Stimulated activated CD8-positive, alpha-beta memory T cell treated with anti-CD3 and anti-CD28 coated beads, Interleukin-4, amount 100 ng/mL, for 4 hours (primary cell): ENCODE results near the gene EIF2S1.
A peak's percentile ranks its signal among the peaks of the same experiment; 100 is the strongest.
"Not testable (repeated sequence)": the region's sequence is repeated elsewhere in the genome, so short reads cannot be mapped to it uniquely, and the experiment has no call there.

Source experiments
- DNase-seq, 2 donors: peaks; one replicate each; pipeline ENCODE4 v3.0.0-alpha.2; 2020; ENCODE audit warnings: low read depth in 2 of 2, low spot score in 1 of 2

Gene EIF2S1

GRCh38 chr14:67359775-67360469 is at the start of gene EIF2S1, which contains the start of gene ATP6V1D:
Gene EIF2S1, plus strand, starts transcription at chr14:67360328. Its CDS starts 4,440 bp downstream, at chr14:67364768.
Gene ATP6V1D, minus strand, starts transcription at chr14:67359804. Its CDS starts 106 bp downstream, at chr14:67359698.
- DNase-seq, result peak; percentile 98 to 99

- DNase-seq, result no peak
These were observed 48.3 kb upstream of the EIF2S1 start for GRCh38 chr14:67311868-67312267.

- DNase-seq, result no peak
These were observed 47.0 kb upstream of the EIF2S1 start for GRCh38 chr14:67313153-67313552.

- no peak for DNase-seq
These were observed 42.3 kb upstream of the EIF2S1 start for GRCh38 chr14:67317822-67318221.

GRCh38 chr14:67319142-67319541 is 41.0 kb upstream of the EIF2S1 start:
- DNase-seq, result no peak

GRCh38 chr14:67329666-67330065 is 30.5 kb upstream of the EIF2S1 start:
- DNase-seq, result not testable (repeated sequence)

- DNase-seq, result no peak
These were observed 28.6 kb upstream of the EIF2S1 start for GRCh38 chr14:67331368-67332125.

- DNase-seq, result no peak
These were observed 27.7 kb upstream of the EIF2S1 start for GRCh38 chr14:67332468-67332867.

- no peak for DNase-seq
These were observed 24.3 kb upstream of the EIF2S1 start for GRCh38 chr14:67335781-67336180.

- DNase-seq, result not testable (repeated sequence)
These were observed 18.9 kb upstream of the EIF2S1 start for GRCh38 chr14:67341231-67341630.

GRCh38 chr14:67343601-67344230 is 16.4 kb upstream of the EIF2S1 start:
- DNase-seq, result no peak

- no peak for DNase-seq
These were observed 14.5 kb upstream of the EIF2S1 start for GRCh38 chr14:67345583-67345982.

- no peak for DNase-seq
These were observed 8.1 kb upstream of the EIF2S1 start for GRCh38 chr14:67352055-67352454.

- DNase-seq, result no peak
These were observed 2.8 kb upstream of the EIF2S1 start for GRCh38 chr14:67357186-67357968.

GRCh38 chr14:67357969-67358354 is 2.2 kb upstream of the EIF2S1 start:
- no peak for DNase-seq

- DNase-seq, result no peak
These were observed 979 bp upstream of the EIF2S1 start for GRCh38 chr14:67358924-67359774.

GRCh38 chr14:67360470-67361206 is 510 bp downstream of the EIF2S1 start:
- DNase-seq, result no peak

GRCh38 chr14:67365476-67365875 is 5.3 kb downstream of the EIF2S1 start:
- no peak for DNase-seq

GRCh38 chr14:67370830-67371229 is 10.7 kb downstream of the EIF2S1 start:
- DNase-seq, result no peak
